GM12878 (cell line): Measurements from ENCODE around the gene RANGRF. TPM values are rescaled to one million over a fixed set of nuclear protein-coding genes. Genes with fewer than 3 reads are reported as not detected.

Source experiments
- ATAC-seq: fragments of 200-7000 bp; cut with Tn5 transposase; 3 replicates; pipeline ENCODE4 v1.9.1; 2020; ENCODE audit warnings: mild to moderate bottlenecking, moderate library complexity
- BruUV-seq: library from RNA; stranded (reverse); fragments of 400-500 nt; replicated peaks from 2 replicates; lab custom pipeline; 2021; lab: Mats Ljungman, UMichigan
- CTCF ChIA-PET: fragments of 300-600 bp; sonication (Branson Sonifier 250); formaldehyde crosslinking; extraction: SDS; loops from one replicate; lab custom pipeline; 2021; ENCODE audit warnings: inconsistent platforms; lab: Yijun Ruan, JAX
- POLR2A ChIA-PET: fragments of 350-600 bp; formaldehyde crosslinking; extraction: SDS; loops from one replicate; lab custom pipeline; 2021; ENCODE audit warnings: inconsistent platforms; lab: Charles Lee
- RAD21 ChIA-PET: fragments of 300-600 bp; sonication (Branson Sonifier 250); formaldehyde crosslinking; loops from one replicate; lab custom pipeline; 2023; ENCODE audit warnings: antibody characterized with exemption; ENCODE audit not compliant: unreplicated experiment; lab: Charles Lee
- SMC1A ChIA-PET: fragments of 300-600 bp; sonication (Branson Sonifier 250); formaldehyde crosslinking; loops from one replicate; lab custom pipeline; 2023; ENCODE audit not compliant: unreplicated experiment, uncharacterized antibody; lab: Charles Lee
- DNase-seq: peaks from one replicate; pipeline ENCODE4 v3.0.0-alpha.2; 2011; ENCODE audit warnings: low read depth, low spot score
- FAIRE-seq: peaks from 3 replicates; lab custom pipeline; 2011; peaks lifted over from hg19 to GRCh38; lab: Jason Lieb, UNC
- H2AFZ ChIP-seq: 2 replicates; pipeline ENCODE4 v1.6.0; 2011; ENCODE audit warnings: low read depth, low read length, control low read depth; ENCODE audit not compliant: control insufficient read depth
- H3K27ac ChIP-seq: 2 replicates; pipeline ENCODE4 v1.5.1; 2011; ENCODE audit warnings: control low read depth; ENCODE audit not compliant: control insufficient read depth, insufficient read depth
- H3K27me3 ChIP-seq, 2 experiments: replicated peaks in 1 of 2; 2 replicates each; pipeline versions ENCODE4 v1.6.0 to v1.6.1; 2011; ENCODE audit warnings: low read length in 1 of 2; ENCODE audit not compliant: control insufficient read depth in 2 of 2, insufficient read depth in 2 of 2
- H3K36me3 ChIP-seq, 2 experiments: 2 replicates each; pipeline ENCODE4 v1.5.1; 2011; ENCODE audit warnings: low read length in 1 of 2; ENCODE audit not compliant: control insufficient read depth in 2 of 2, insufficient read depth in 2 of 2
- H3K4me1 ChIP-seq: 2 replicates; pipeline ENCODE4 v1.6.1; 2011; ENCODE audit warnings: mild to moderate bottlenecking, low read length, moderate library complexity, mixed read lengths; ENCODE audit not compliant: control insufficient read depth, insufficient read depth
- H3K4me2 ChIP-seq: 2 replicates; pipeline ENCODE4 v1.6.0; 2011; ENCODE audit warnings: control low read depth; ENCODE audit not compliant: control insufficient read depth, insufficient read depth
- H3K4me3 ChIP-seq: fragments of 200-600 bp; sonication (generic); 2 replicates; pipeline ENCODE4 v1.5.1; 2016
- H3K79me2 ChIP-seq: 2 replicates; pipeline ENCODE4 v1.6.0; 2011; ENCODE audit warnings: low read length; ENCODE audit not compliant: control insufficient read depth, insufficient read depth
- H3K9ac ChIP-seq: 2 replicates; pipeline ENCODE4 v1.8.0; 2011; ENCODE audit warnings: low read length, control low read depth, mixed read lengths; ENCODE audit not compliant: control insufficient read depth, insufficient read depth
- H3K9me3 ChIP-seq: replicated peaks from 3 replicates; pipeline ENCODE4 v1.5.1; 2011; ENCODE audit warnings: mild to moderate bottlenecking, low read length; ENCODE audit not compliant: control insufficient read depth, insufficient read depth
- H4K20me1 ChIP-seq: 2 replicates; pipeline ENCODE4 v1.6.0; 2011; ENCODE audit not compliant: control insufficient read depth, insufficient read depth
- BACH1 ChIP-seq: fragments of 450-650 bp; IDR thresholded peaks from 2 replicates; pipeline ENCODE4 v1.6.1; 2017; ENCODE audit warnings: mild to moderate bottlenecking, borderline replicate concordance
- CHD4 ChIP-seq: fragments of 200-600 bp; sonication (generic); IDR thresholded peaks from 2 replicates; pipeline ENCODE4 v1.6.1; 2016; ENCODE audit warnings: mild to moderate bottlenecking
- HDAC6 ChIP-seq: fragments of 200-600 bp; sonication (generic); IDR thresholded peaks from one replicate; pipeline ENCODE4 v1.8.0; 2017; ENCODE audit warnings: antibody characterized with exemption; ENCODE audit not compliant: unreplicated experiment
- HDGF ChIP-seq: fragments of 450-650 bp; IDR thresholded peaks from 2 replicates; pipeline ENCODE4 v1.6.1; 2016; ENCODE audit warnings: antibody characterized with exemption
- IKZF2 ChIP-seq, 2 experiments: fragments of 450-650 bp; IDR thresholded peaks; 2 replicates each; pipeline ENCODE4 v1.6.1; 2017; ENCODE audit warnings: mild to moderate bottlenecking in 2 of 2, moderate library complexity in 2 of 2
- JUNB ChIP-seq: IDR thresholded peaks from 2 replicates; pipeline ENCODE4 v1.6.1; 2016; ENCODE audit warnings: antibody characterized with exemption, mild to moderate bottlenecking
- MEF2A ChIP-seq: IDR thresholded peaks from 2 replicates; pipeline ENCODE4 v1.6.1; 2011; ENCODE audit warnings: low read depth, mild to moderate bottlenecking, low read length, moderate library complexity; ENCODE audit not compliant: insufficient read depth
- NR2C2 ChIP-seq: IDR thresholded peaks from 2 replicates; pipeline ENCODE4 v1.6.1; 2011; ENCODE audit warnings: borderline replicate concordance, low read depth; ENCODE audit not compliant: control insufficient read depth, insufficient read length
- PAX8 ChIP-seq: fragments of 450-650 bp; IDR thresholded peaks from 2 replicates; pipeline ENCODE4 v1.6.1; 2017; ENCODE audit warnings: mild to moderate bottlenecking, moderate library complexity
- RAD51 ChIP-seq: fragments of 450-650 bp; IDR thresholded peaks from 2 replicates; pipeline ENCODE4 v1.6.1; 2016; ENCODE audit warnings: moderate library complexity, mild to moderate bottlenecking, inconsistent platforms
- RBBP5 ChIP-seq: fragments of 200-600 bp; sonication (generic); conservative IDR thresholded peaks from 2 replicates; pipeline ENCODE4 v1.6.1; 2016
- RUNX3 ChIP-seq: IDR thresholded peaks from 2 replicates; pipeline ENCODE4 v1.6.1; 2012; ENCODE audit warnings: low read length, inconsistent platforms
- SREBF2 ChIP-seq: IDR thresholded peaks from 2 replicates; pipeline ENCODE4 v1.6.1; 2012; ENCODE audit warnings: mild to moderate bottlenecking, low read length
- WGBS: methylation state at CpG from one replicate; pipeline ENCODE4 v1.1.6; 2016; ENCODE audit warnings: low lambda C conversion rate; ENCODE audit not compliant: insufficient replicate concordance, insufficient coverage; ENCODE audit errors: missing lambda C conversion rate; 5-methylcytosine and 5-hydroxymethylcytosine counted together
- in situ Hi-C: fragments of 300-500 bp; cut with MboI; formaldehyde crosslinking; loops from 9 replicates; pipeline ENCODE4 v1.14.3; 2018; ENCODE audit warnings: mixed read lengths
- intact Hi-C: fragments of 100-400 bp; cut with micrococcal nuclease; formaldehyde crosslinking; loops from one replicate; pipeline ENCODE4 v1.14.2; 2022; ENCODE audit not compliant: unreplicated experiment
- polyA plus RNA-seq, 11 experiments: library from polyadenylated mRNA; depleted of rRNA in 4 of 11; unstranded in 6 of 11; stranded (reverse) in 5 of 11; fragments of >200 nt; fragmentation: Nextera tagmentation in 4 of 11; fragmentation: Illumina TruSeq in 1 of 11; extraction: Ambion mirVana in 4 of 11; extraction: Trizol in 1 of 11; gene quantifications; 1 replicate in 1 of 11; 2 replicates in 10 of 11; pipeline versions ENCODE4 v1.2.1 to v1.2.3, GENCODE V29; 2011 to 2016; ENCODE audit warnings: inconsistent platforms in 2 of 11, missing spikeins in 2 of 11, low read depth in 1 of 11
- total RNA-seq, 4 experiments: library from RNA; depleted of rRNA in 3 of 4; stranded (reverse); fragments of >200 nt in 3 of 4; fragmentation: Illumina TruSeq in 1 of 4; extraction: Trizol in 1 of 4; gene quantifications; 2 replicates each; pipeline versions ENCODE4 v1.2.1 to v1.2.3, GENCODE V29; 2013 to 2021
- TF ChIP-seq, protein P1 (sequence below): IDR thresholded peaks from 2 replicates; pipeline ENCODE4 v1.6.1; 2011; ENCODE audit warnings: borderline replicate concordance, low read depth, mild to moderate bottlenecking, moderate library complexity, low read length; ENCODE audit not compliant: insufficient read depth, poor library complexity, severe bottlenecking
- TF ChIP-seq, protein P2 (sequence below): IDR thresholded peaks from 2 replicates; pipeline ENCODE4 v1.6.1; 2011; ENCODE audit warnings: borderline replicate concordance, low read depth, mild to moderate bottlenecking, moderate library complexity, mixed read lengths, low read length; ENCODE audit not compliant: insufficient read depth; ENCODE audit errors: extremely low read length
- TF ChIP-seq, protein P3 (sequence below): IDR thresholded peaks from 2 replicates; pipeline ENCODE4 v1.6.1; 2012; ENCODE audit warnings: improper control_type of control experiment, low read depth, low read length; ENCODE audit not compliant: insufficient replicate concordance

The RANGRF gene
- total and polyA plus RNA-seq, 10 of the 15 experiments (the other 5 are each of a cell fraction or from before 2014, with no cell fraction given) = 30.1 to 181 (median 61.4) TPM

- Histone ChIP-seq H4K20me1 (no peaks in the 10 kb centered on the region), H3K9ac (no peak overlapping the region), H3K4me2 (no peak overlapping the region), H3K9me3 (no peaks in the 10 kb centered on the region), H3K36me3 (peaks cover 19 to 23% of the 10 kb centered on the region in 2 experiments), H3K27me3 (no peaks in the 10 kb centered on the region), H3K27ac (no peak overlapping the region), H3K4me1 (no peaks in the 10 kb centered on the region; the same call in 1 of the 2 replicates), H2AFZ (no peak overlapping the region), H3K79me2 (peaks cover 22% of the 10 kb centered on the region), H3K4me3 (no peak overlapping the region)
- POLR2A ChIA-PET = no interaction called here
- intact Hi-C loops (no loop called here), in situ Hi-C loops (no loop called here)
- WGBS = 98% methylated on average over 11 of the region's 11 CpGs
- DNase-seq = no peak
- CTCF ChIA-PET = no interaction called here
- BruUV-seq = no TSS peak
- FAIRE-seq = no peak
- SMC1A ChIA-PET = interaction anchor here (0.5 kb wide), 1 partner anchor 45 kb away, joined by 3 read pairs; no protein-coding TSS in a partner anchor
- TF ChIP-seq CHD4 = no peak
- no peak for TF ChIP-seq JUNB
- no peak for TF ChIP-seq RBBP5
- TF ChIP-seq, protein P1, sequence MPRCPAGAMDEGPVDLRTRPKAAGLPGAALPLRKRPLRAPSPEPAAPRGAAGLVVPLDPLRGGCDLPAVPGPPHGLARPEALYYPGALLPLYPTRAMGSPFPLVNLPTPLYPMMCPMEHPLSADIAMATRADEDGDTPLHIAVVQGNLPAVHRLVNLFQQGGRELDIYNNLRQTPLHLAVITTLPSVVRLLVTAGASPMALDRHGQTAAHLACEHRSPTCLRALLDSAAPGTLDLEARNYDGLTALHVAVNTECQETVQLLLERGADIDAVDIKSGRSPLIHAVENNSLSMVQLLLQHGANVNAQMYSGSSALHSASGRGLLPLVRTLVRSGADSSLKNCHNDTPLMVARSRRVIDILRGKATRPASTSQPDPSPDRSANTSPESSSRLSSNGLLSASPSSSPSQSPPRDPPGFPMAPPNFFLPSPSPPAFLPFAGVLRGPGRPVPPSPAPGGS = no peak
- no peak for TF ChIP-seq SREBF2
- no peak for TF ChIP-seq NR2C2
- no peak for TF ChIP-seq MEF2A
- no peak for TF ChIP-seq IKZF2 (IDR thresholded peaks at IDR 0.05)
- no peak for TF ChIP-seq HDAC6
- no peak for TF ChIP-seq BACH1
- TF ChIP-seq, protein P2, sequence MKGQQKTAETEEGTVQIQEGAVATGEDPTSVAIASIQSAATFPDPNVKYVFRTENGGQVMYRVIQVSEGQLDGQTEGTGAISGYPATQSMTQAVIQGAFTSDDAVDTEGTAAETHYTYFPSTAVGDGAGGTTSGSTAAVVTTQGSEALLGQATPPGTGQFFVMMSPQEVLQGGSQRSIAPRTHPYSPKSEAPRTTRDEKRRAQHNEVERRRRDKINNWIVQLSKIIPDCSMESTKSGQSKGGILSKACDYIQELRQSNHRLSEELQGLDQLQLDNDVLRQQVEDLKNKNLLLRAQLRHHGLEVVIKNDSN = no peak
- TF ChIP-seq RUNX3 = no peak
- TF ChIP-seq, protein P3, sequence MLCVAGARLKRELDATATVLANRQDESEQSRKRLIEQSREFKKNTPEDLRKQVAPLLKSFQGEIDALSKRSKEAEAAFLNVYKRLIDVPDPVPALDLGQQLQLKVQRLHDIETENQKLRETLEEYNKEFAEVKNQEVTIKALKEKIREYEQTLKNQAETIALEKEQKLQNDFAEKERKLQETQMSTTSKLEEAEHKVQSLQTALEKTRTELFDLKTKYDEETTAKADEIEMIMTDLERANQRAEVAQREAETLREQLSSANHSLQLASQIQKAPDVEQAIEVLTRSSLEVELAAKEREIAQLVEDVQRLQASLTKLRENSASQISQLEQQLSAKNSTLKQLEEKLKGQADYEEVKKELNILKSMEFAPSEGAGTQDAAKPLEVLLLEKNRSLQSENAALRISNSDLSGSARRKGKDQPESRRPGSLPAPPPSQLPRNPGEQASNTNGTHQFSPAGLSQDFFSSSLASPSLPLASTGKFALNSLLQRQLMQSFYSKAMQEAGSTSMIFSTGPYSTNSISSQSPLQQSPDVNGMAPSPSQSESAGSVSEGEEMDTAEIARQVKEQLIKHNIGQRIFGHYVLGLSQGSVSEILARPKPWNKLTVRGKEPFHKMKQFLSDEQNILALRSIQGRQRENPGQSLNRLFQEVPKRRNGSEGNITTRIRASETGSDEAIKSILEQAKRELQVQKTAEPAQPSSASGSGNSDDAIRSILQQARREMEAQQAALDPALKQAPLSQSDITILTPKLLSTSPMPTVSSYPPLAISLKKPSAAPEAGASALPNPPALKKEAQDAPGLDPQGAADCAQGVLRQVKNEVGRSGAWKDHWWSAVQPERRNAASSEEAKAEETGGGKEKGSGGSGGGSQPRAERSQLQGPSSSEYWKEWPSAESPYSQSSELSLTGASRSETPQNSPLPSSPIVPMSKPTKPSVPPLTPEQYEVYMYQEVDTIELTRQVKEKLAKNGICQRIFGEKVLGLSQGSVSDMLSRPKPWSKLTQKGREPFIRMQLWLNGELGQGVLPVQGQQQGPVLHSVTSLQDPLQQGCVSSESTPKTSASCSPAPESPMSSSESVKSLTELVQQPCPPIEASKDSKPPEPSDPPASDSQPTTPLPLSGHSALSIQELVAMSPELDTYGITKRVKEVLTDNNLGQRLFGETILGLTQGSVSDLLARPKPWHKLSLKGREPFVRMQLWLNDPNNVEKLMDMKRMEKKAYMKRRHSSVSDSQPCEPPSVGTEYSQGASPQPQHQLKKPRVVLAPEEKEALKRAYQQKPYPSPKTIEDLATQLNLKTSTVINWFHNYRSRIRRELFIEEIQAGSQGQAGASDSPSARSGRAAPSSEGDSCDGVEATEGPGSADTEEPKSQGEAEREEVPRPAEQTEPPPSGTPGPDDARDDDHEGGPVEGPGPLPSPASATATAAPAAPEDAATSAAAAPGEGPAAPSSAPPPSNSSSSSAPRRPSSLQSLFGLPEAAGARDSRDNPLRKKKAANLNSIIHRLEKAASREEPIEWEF = no peak
- TF ChIP-seq RAD51 = no peak
- no peak for TF ChIP-seq PAX8
- no peak for TF ChIP-seq HDGF
- RAD21 ChIA-PET = no interaction called here
- ATAC-seq = no peak
Observed at GRCh38 chr17:8254881-8255280, 33.6 kb upstream of the RANGRF start.
